ENCODE results near the gene MRPS26.
A peak's percentile ranks its signal among the peaks of the same experiment; 100 is the strongest.
"Not testable (repeated sequence)": the region's sequence is repeated elsewhere in the genome, so short reads cannot be mapped to it uniquely, and the experiment has no call there.

Gene MRPS26

DNA sequence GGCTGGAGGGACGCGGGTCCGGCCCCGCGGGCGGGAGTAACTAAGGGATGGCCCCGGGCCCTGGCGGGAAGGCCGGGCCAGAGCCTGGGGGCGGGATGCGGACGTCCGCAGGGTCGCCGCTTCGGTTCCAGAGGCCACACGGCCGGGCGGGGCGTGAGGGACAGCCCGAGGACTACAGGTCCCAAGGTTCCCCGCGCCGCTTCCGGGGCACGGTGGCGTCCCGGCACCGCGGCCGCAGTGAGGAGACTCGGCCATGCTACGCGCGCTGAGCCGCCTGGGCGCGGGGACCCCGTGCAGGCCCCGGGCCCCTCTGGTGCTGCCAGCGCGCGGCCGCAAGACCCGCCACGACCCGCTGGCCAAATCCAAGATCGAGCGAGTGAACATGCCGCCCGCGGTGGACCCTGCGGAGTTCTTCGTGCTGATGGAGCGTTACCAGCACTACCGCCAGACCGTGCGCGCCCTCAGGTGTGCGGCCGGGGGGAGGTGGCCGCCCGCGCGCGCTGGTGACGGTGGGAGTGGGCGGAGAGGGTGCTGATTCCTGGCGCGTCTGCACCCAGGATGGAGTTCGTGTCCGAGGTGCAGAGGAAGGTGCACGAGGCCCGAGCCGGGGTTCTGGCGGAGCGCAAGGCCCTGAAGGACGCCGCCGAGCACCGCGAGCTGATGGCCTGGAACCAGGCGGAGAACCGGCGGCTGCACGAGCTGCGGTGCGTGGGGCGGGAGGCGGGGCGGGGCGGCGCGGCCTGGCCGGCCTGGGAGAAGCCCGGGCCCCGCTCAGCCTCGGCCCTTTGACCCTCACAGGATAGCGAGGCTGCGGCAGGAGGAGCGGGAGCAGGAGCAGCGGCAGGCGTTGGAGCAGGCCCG, at the start of gene MRPS26:
TSS of gene MRPS26 (plus strand) at position 237 of the 861 bp plus-strand sequence. CDS start at position 254, 17 bp downstream.
- peak; percentile 83 for DNase-seq

- no peak for DNase-seq
These were observed 47.1 kb upstream of the MRPS26 start for GRCh38 chr20:2998728-2999127.

DNA sequence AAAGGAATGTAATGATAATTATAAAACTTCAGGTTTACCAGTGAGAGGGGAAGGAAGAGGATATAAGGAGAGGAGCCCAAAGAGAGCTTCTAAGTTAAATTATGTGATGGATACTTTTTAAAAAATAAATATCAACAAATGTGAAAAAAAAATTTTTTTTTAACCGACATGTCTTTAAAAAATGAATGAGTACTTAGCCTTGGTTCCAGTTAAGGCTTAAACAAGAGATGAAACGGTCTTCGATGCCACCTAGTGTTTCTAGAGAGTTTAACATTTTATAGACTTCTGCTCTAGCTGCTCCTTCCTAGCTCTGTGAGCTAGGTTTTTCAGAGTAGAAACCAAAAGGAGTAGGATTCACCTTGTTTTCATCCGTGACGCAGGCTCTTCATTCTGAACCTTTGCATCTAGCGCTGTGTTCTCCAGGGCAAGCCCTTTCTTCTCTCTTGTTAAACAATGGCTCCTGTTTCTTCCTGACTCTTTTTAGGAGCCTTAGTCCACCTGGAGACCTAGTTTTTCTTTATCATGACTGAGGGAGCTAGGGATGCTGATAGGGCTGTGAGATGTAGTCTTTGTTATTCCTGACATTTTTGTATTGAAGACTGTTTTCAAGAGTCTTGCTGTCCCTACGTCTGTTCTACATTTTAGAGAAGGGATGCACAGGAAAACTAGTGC, 44.9 kb upstream of the MRPS26 start:
- DNase-seq, result peak; percentile 61

DNA sequence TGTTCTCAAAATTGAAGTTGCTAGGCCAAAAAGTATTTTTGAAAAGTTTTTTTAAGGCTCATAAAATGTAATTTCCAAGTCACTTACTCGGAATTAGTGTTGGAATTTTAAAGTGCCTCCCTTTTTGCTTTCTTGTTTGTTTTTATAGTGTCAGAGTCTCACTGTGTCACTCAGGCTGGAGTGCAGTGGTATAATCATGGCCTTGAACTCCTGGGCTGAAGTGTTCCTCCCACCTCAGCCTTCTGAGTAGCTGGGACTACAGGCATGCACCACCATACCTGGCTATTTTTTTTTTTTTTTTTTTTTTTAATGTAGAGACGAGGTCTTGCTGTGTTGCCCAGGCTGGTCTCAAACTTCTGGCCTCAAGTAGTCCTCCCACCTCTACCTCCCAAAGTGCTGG, 42.4 kb upstream of the MRPS26 start:
- DNase-seq, result no peak

DNA sequence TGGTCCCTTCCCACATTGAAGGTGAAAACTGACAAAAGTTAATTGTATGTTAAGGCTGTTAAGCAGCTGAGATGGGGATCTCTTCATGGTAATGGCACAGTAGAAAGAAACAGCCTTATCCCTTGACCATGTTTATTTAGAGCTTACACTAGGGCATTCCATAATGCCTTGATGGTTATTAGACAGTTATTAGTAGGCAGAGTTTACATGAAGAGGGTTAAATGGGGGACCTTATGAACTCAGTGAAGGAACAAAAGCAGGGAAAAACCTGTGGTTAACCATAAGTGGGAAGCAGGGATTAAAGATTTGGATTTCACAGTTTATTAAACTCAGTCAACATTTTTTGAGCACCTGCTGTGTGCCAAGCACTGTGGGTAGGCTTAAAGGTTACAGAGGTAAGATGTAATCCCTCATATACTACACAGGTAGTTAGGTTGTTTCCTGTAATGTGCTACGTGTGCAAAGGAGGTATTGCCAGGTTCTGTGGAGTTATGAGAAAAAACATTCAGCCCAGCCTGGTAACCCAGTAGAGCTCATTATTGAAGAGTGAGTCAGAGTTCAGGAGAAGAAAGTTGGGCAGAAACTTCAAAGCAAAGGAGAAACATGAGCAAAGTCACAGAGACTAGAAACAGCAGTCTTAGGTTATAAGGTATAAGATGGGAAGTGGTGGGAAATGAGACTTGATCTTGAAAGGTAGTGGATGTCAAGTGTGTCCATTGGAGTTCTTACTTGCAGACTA, 34.7 kb upstream of the MRPS26 start:
- no peak for DNase-seq

DNA sequence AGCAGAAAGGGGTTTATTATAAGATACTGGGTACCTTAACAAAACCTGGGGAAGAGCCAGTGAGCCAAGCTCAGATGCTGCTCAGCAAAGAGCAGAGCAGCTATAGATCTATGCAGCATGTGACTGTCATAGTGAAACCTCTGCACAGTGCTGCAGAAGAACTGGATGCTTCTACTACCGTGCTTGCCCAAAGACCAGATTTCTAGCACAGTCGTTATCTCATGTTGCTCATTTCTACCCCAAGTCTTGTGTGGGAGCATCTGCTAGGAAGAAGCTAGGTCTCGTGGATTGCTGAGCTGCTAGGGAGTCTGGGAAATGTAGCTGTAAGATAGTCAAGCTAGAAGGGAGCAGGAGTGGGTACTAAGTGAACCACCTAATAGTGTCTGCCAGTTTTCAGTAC, 34.1 kb upstream of the MRPS26 start:
- no peak for DNase-seq

- no peak for DNase-seq
These were observed 32.1 kb upstream of the MRPS26 start for GRCh38 chr20:3013771-3014170.

DNA sequence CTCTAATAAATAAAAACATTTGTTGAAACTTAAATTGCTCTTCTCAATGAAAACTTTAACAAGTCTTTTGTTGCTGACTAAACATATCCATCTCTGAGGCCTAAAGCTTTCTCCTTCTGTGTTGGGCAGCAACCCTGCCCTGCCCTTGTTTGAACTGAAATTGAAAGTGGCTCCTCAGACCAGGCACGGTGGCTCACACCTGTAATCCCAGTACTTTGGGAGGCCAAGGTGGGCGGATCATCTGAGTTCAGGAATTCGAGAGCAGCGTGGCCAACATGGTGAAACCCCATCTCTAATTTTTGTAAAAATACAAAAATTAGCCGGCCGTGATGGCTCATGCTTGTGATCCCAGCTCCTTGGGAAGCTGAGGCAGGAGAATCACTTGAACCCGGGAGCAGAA, 31.7 kb upstream of the MRPS26 start:
- no peak for DNase-seq

GRCh38 chr20:3014662-3015061, 31.2 kb upstream of the MRPS26 start:
- no peak for DNase-seq

DNA sequence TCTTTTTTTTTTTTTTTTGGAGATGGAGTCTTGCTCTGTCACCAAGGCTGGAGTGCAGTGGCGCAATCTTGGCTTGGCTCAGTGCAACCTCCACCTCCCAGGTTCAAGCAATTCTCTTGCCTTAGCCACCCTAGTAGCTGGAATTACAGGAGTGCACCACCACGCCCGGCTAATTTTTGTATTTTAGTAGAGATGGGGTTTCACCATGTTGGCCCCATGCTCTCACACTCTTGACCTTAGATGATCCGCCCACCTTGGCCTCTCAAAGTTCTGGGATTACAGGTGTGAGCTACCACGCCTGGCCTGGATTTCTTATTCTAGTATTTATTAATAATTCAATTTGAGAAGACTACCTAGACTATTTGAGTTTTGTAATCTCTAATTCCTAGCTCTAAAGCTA, 30.6 kb upstream of the MRPS26 start:
- DNase-seq, result not testable (repeated sequence)

- no peak for DNase-seq
These were observed 24.5 kb upstream of the MRPS26 start for GRCh38 chr20:3021327-3021726.

- no peak for DNase-seq
These were observed 24.1 kb upstream of the MRPS26 start for GRCh38 chr20:3021777-3022176.

- DNase-seq, result not testable (repeated sequence)
These were observed 23.0 kb upstream of the MRPS26 start for GRCh38 chr20:3022559-3023490.

DNA sequence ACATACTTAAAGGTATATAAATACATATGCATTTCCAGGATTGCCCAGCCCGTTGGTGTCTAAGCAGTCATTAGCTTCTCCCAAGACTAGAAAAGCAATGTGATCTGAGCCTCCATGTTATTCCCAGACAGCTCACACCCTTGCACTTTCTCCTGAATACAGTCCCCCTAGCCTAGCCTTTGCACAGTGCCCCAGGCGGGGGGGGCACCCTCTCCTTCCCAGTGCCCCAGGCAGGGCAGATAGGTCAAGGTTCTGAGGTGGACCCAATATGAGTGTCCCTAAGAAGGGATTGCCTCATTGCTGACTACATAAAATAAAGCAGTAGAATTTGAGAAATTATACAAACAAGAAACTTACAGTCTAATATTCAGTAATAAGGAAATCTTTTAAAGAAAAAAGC, 17.9 kb upstream of the MRPS26 start:
- DNase-seq, result no peak

- no peak for DNase-seq
These were observed 14.2 kb upstream of the MRPS26 start for GRCh38 chr20:3031524-3032147.

- DNase-seq, result no peak
These were observed 13.2 kb upstream of the MRPS26 start for GRCh38 chr20:3032624-3033023.

GRCh38 chr20:3037654-3038053, 8.2 kb upstream of the MRPS26 start:
- DNase-seq, result no peak

GRCh38 chr20:3038454-3038853, 7.4 kb upstream of the MRPS26 start:
- no peak for DNase-seq

DNA sequence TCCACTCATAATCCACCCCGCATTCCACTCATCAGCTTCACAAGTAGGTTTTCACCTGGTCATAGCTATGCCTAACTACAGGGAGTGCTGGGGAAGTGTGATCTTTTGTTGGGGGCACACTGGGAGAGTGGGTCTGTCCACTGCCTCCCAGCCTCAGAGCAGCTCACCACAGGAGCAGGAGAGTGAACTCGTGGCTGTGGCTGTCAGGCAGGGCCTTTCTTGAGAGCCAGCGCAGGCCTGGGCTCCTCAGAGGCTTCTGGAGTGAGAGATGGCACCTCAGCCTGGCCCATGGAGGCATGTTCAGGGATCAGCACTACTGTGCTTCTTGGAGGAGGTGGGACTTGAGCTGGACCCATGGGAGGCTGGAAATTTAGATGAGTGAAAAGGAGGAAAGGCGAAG, 6.4 kb upstream of the MRPS26 start:
- DNase-seq, result no peak

GRCh38 chr20:3040086-3040485, 5.8 kb upstream of the MRPS26 start:
- no peak for DNase-seq

DNA sequence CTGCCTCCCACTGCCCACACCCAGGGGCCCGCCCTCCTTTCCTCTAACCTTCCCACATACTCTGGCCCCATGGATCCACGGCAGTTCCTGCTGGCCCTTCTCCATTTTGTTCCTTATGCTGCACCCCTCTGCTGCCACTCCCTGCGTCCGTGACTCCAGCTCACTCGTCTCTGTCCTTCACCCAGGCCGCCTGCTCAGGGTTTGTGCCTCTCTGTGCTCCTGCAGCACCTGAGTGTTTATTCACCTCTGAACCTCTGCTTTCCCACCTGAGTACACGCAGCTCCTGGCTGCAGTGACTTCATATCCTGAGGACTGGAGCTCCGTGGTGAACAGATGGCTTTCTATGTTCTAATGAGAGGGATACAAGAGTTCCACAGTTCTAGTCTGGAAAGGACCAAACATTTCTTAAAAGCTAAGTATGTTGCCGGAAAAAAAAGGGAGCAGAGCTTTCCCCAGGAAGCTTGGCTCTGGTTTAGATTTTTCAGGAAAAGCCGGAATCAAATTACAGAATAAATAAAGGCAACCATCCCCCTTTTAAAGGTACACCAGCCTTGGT, 3.9 kb upstream of the MRPS26 start:
- DNase-seq, result no peak

- DNase-seq, result no peak
These were observed 3.2 kb upstream of the MRPS26 start for GRCh38 chr20:3042625-3043024.
